MM.1S (cell line): ENCODE data around the gene CRKL.

Experiments used
- DNase-seq: peaks from one replicate; pipeline ENCODE4 v3.0.0-alpha.2; 2015
- H2AFZ ChIP-seq: fragments of 300-600 bp; sonication (generic); 2 replicates; pipeline ENCODE4 v1.6.0; 2016; ENCODE audit warnings: antibody characterized with exemption, low read length
- H3F3A ChIP-seq: fragments of 300-600 bp; sonication (generic); 2 replicates; pipeline ENCODE4 v1.6.1; 2016; ENCODE audit warnings: mild to moderate bottlenecking, antibody characterized with exemption, low read length, moderate library complexity, mixed read lengths; ENCODE audit not compliant: insufficient read depth
- H3K27ac ChIP-seq: fragments of 300-600 bp; sonication (generic); 2 replicates; pipeline ENCODE4 v1.5.1; 2016; ENCODE audit warnings: mild to moderate bottlenecking, low read length
- H3K27me3 ChIP-seq: fragments of 300-600 bp; sonication (generic); replicated peaks from 2 replicates; pipeline ENCODE4 v1.6.0; 2016; ENCODE audit warnings: low read length; ENCODE audit not compliant: insufficient read depth
- H3K36me3 ChIP-seq: fragments of 300-600 bp; sonication (generic); replicated peaks from 2 replicates; pipeline ENCODE4 v1.6.1; 2016; ENCODE audit warnings: mild to moderate bottlenecking, low read length, mixed read lengths; ENCODE audit not compliant: insufficient read depth
- H3K4me1 ChIP-seq: fragments of 300-600 bp; sonication (generic); 2 replicates; pipeline ENCODE4 v1.6.1; 2016; ENCODE audit warnings: low read length, mixed read lengths
- H3K4me2 ChIP-seq: fragments of 300-600 bp; sonication (generic); 2 replicates; pipeline ENCODE4 v1.6.0; 2016; ENCODE audit warnings: low read depth, low read length
- H3K4me3 ChIP-seq: fragments of 300-600 bp; sonication (generic); 2 replicates; pipeline ENCODE4 v1.5.1; 2016; ENCODE audit warnings: low read length, mixed read lengths
- H3K79me2 ChIP-seq: fragments of 300-600 bp; sonication (generic); 2 replicates; pipeline ENCODE4 v1.6.1; 2016; ENCODE audit warnings: mixed run types, low read length, mixed read lengths
- H3K9ac ChIP-seq: fragments of 300-600 bp; sonication (generic); 2 replicates; pipeline ENCODE4 v1.6.1; 2016; ENCODE audit warnings: low read length, mixed read lengths
- H3K9me2 ChIP-seq: fragments of 300-600 bp; sonication (generic); replicated peaks from 2 replicates; pipeline ENCODE4 v1.6.1; 2016; ENCODE audit warnings: mild to moderate bottlenecking, low read length, mixed read lengths; ENCODE audit not compliant: insufficient read depth
- H3K9me3 ChIP-seq: fragments of 300-600 bp; sonication (generic); replicated peaks from 2 replicates; pipeline ENCODE4 v1.6.1; 2016; ENCODE audit warnings: mild to moderate bottlenecking, low read length, mixed read lengths; ENCODE audit not compliant: insufficient read depth
- H4K20me1 ChIP-seq: fragments of 300-600 bp; sonication (generic); 2 replicates; pipeline ENCODE4 v1.6.1; 2016; ENCODE audit warnings: mild to moderate bottlenecking, low read length, moderate library complexity, mixed read lengths; ENCODE audit not compliant: insufficient read depth
- EZH2 ChIP-seq: fragments of 300-600 bp; sonication (generic); optimal IDR thresholded peaks from 2 replicates; pipeline ENCODE3; 2017; ENCODE audit warnings: low read depth, mild to moderate bottlenecking, antibody characterized with exemption, low read length, mixed read lengths
- EZH2phosphoT487 ChIP-seq: fragments of 300-600 bp; sonication (generic); IDR thresholded peaks from 2 replicates; pipeline ENCODE4 v1.6.1; 2018; ENCODE audit warnings: antibody characterized with exemption, low read length
- TF ChIP-seq, protein P1 (sequence below): fragments of 300-600 bp; sonication (generic); IDR thresholded peaks from 2 replicates; pipeline ENCODE4 v1.5.1; 2016; ENCODE audit warnings: antibody characterized with exemption, low read length, mixed read lengths

Gene CRKL

DNA sequence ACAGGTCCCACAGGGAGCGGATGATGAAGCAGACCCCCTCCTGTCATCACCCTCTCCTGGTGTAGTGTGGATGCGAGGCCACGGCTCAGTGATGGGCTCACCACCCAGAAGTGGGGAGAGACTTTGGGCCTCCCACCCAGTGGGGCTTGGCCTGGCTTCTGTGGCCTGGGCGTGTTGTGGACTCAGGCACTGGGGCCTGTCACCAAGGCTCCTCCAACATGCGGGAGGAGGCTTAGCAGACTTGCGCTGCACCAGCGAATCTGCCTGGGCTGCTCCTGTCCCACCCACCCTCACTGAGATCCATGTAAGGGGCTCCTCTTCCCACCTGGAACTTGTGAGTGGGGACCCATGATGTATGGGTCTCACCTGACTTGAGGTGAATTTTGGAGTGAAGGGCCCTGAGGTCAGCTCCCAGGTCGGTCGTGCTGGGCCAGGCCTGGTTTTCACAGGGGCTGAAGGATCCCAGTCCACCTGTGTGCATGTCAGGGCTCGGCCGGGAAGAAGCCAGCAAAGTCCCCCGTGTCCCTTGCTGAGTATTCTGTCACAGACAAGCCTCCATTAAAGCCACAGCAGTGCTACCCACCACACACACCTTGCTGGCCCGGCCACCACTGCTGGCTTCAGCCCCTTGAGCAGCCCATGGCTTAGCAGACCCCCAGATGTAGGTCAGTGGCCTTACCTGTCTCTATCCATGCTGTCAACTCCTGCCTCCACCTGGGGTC is 80.5 kb downstream of the CRKL start:
- no peaks in the 10 kb centered on the region for H3K9me3 ChIP-seq
- H3K4me1 ChIP-seq, result peaks cover 5% of the 10 kb centered on the region; the same call in 1 of the 2 replicates
- H3K27ac ChIP-seq, result no peak overlapping the region
- H3K27me3 ChIP-seq, result no peaks in the 10 kb centered on the region
- H3K4me2 ChIP-seq, result no peak overlapping the region
- H4K20me1 ChIP-seq, result no peaks in the 10 kb centered on the region
- H3K9ac ChIP-seq, result no peak overlapping the region
- H3K79me2 ChIP-seq, result peaks cover 21% of the 10 kb centered on the region
- DNase-seq, result no peak
- H2AFZ ChIP-seq, result no peak overlapping the region
- H3K36me3 ChIP-seq, result no peaks in the 10 kb centered on the region
- H3K9me2 ChIP-seq, result no peaks in the 10 kb centered on the region
- H3K4me3 ChIP-seq, result no peak overlapping the region
- peaks cover 12% of the 10 kb centered on the region for H3F3A ChIP-seq
- TF ChIP-seq EZH2phosphoT487 (no peak), EZH2 (no peak)
- TF ChIP-seq, protein P1, sequence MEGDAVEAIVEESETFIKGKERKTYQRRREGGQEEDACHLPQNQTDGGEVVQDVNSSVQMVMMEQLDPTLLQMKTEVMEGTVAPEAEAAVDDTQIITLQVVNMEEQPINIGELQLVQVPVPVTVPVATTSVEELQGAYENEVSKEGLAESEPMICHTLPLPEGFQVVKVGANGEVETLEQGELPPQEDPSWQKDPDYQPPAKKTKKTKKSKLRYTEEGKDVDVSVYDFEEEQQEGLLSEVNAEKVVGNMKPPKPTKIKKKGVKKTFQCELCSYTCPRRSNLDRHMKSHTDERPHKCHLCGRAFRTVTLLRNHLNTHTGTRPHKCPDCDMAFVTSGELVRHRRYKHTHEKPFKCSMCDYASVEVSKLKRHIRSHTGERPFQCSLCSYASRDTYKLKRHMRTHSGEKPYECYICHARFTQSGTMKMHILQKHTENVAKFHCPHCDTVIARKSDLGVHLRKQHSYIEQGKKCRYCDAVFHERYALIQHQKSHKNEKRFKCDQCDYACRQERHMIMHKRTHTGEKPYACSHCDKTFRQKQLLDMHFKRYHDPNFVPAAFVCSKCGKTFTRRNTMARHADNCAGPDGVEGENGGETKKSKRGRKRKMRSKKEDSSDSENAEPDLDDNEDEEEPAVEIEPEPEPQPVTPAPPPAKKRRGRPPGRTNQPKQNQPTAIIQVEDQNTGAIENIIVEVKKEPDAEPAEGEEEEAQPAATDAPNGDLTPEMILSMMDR, result no peak

DNA sequence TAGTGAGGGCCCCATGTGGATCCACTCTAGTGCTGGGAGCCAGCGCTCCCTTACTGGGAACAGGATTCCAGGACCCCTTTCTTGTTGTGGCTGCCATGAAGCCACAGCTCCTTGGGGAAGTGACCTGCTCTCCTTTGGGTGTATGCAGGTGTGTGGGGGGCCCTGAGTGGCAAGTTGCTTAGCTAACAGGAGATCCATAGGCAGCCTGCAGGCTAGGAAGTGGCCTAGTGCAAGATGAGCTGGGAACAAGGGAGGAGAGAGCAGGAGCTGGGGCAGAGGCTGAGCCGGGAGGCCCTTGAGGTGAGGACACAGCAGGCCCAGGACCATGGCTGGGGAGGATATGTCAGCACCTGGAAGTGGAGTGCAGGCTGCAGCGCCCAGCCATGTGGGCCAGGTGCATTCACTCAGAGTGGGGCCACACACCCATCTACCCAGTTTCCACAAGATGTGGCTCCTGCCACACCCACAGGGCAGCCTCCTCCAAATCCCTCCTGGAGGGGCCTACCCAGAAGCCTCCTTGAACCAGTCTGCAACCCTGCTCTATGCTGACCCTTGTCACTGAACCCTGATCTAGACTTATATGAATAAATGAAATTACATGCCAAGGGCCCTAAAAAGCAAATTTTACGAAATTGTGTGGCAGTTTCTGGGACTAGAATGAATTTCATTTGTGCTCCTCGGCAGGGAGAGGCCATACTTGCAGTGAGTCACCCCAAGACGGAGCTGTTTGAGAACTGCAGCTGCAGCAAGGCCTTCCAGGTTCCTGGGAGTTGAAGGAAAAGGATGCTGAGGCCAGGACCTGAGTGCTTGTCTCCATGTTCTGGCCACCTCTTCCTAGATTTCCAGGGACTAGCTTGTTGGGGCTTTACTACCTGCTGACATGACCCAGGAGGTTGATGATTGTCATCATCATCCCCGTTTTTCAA is 81.5 kb downstream of the CRKL start:
- H3K4me2 ChIP-seq, result no peak overlapping the region
- H3K9me2 ChIP-seq, result no peaks in the 10 kb centered on the region
- H3K4me1 ChIP-seq, result peaks cover 9% of the 10 kb centered on the region; the same call in 1 of the 2 replicates
- H2AFZ ChIP-seq, result no peak overlapping the region
- H3K79me2 ChIP-seq, result peaks cover 21% of the 10 kb centered on the region
- no peak overlapping the region for H3K9ac ChIP-seq
- H3K36me3 ChIP-seq, result no peaks in the 10 kb centered on the region
- no peaks in the 10 kb centered on the region for H4K20me1 ChIP-seq
- TF ChIP-seq EZH2 (no peak), EZH2phosphoT487 (no peak)
- TF ChIP-seq, protein P1, result no peak
- H3K27me3 ChIP-seq, result no peaks in the 10 kb centered on the region
- H3K4me3 ChIP-seq, result no peak overlapping the region
- H3K27ac ChIP-seq, result no peak overlapping the region
- no peak for DNase-seq
- H3K9me3 ChIP-seq, result no peaks in the 10 kb centered on the region
- peaks cover 16% of the 10 kb centered on the region for H3F3A ChIP-seq

DNA sequence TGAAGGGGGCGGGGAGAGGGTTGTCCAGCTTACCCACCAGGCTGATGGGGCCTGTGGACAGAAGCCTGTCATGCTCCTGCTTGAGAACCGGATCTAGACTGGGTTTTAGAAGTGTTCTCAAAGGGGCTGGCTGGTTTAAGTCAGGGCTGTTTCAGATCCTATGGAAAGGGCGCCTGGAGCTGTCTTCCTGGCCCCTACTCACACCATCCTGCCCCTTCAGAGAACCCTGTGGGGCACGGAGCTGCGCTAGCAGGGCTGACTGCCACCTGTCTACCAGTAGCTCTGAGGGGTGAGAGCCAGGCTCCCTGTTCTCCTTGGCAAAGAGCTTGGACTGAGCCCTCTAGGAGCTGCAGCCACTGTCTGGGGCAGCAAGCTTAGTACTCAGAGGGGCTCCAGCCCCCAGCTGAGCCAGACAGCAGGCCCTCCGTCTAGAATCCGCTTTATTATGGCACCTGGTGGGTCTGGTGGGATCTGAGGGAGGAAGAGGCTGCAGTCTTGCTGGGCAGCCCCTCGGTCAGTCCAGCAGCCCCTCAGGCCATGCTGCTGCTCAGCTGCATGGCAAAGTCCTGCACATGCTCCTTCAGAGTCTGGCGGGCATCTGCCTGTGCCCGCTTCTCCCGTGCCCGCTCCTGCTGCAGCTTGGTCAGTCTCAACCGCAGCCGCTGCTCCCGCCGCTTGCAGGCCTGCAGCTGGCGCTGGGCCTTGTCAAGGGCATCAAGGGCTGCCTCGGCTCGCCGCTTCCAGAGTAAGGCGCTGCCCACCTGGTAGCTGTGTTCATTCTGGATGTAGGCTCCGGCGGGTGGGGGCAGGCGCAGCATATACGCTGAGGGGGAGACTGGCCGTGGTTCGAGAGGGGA is 82.4 kb downstream of the CRKL start:
- TF ChIP-seq EZH2phosphoT487 (no peak), EZH2 (no peak)
- TF ChIP-seq, protein P1, result no peak
- peaks cover 21% of the 10 kb centered on the region for H3K79me2 ChIP-seq
- H3K9me2 ChIP-seq, result no peaks in the 10 kb centered on the region
- H3F3A ChIP-seq, result peaks cover 16% of the 10 kb centered on the region
- no peak overlapping the region for H3K27ac ChIP-seq
- peaks cover 9% of the 10 kb centered on the region; the same call in 1 of the 2 replicates for H3K4me1 ChIP-seq
- H3K27me3 ChIP-seq, result no peaks in the 10 kb centered on the region
- H3K9me3 ChIP-seq, result no peaks in the 10 kb centered on the region
- no peak overlapping the region for H3K4me3 ChIP-seq
- no peak overlapping the region for H3K9ac ChIP-seq
- H3K36me3 ChIP-seq, result no peaks in the 10 kb centered on the region
- no peak overlapping the region for H2AFZ ChIP-seq
- H4K20me1 ChIP-seq, result no peaks in the 10 kb centered on the region
- H3K4me2 ChIP-seq, result peak overlapping the region; percentile 100; the same call in 1 of the 2 replicates
- DNase-seq, result no peak
